Measurements from ENCODE around the gene SUPT7L. TPM values are rescaled to one million over a fixed set of nuclear protein-coding genes. Genes with fewer than 3 reads are reported as not detected.

SUPT7L gene
- polyA plus RNA-seq (ENCODE audit: insufficient read length in 3 of 3), result 10 to 100 TPM; 56.3 to 66.7 (median 60.5) TPM
- long read RNA-seq, donor 1, full-length matches to known transcripts, result 6 of 13 reads
- long read RNA-seq, donor 1, partial matches to known transcripts, result 7 of 13 reads
- long read RNA-seq, donor 1, other reads (novel, unspliced or antisense), result 0 of 13 reads
- long read RNA-seq, donor 2, full-length matches to known transcripts, result 4 of 36 reads
- long read RNA-seq, donor 2, partial matches to known transcripts, result 32 of 36 reads
- long read RNA-seq, donor 2, other reads (novel, unspliced or antisense), result 0 of 36 reads
- long read RNA-seq, donor 3, full-length matches to known transcripts, result 11 of 19 reads
- long read RNA-seq, donor 3, partial matches to known transcripts, result 8 of 19 reads
- long read RNA-seq, donor 3, other reads (novel, unspliced or antisense), result 0 of 19 reads
- long read RNA-seq, donor 4, full-length matches to known transcripts, result 8 of 37 reads
- long read RNA-seq, donor 4, partial matches to known transcripts, result 29 of 37 reads
- long read RNA-seq, donor 4, other reads (novel, unspliced or antisense), result 0 of 37 reads
- long read RNA-seq, donor 5, result 0 reads
- long read RNA-seq, donor 6, full-length matches to known transcripts, result 5 of 35 reads
- long read RNA-seq, donor 6, partial matches to known transcripts, result 30 of 35 reads
- long read RNA-seq, donor 6, other reads (novel, unspliced or antisense), result 0 of 35 reads
- long read RNA-seq, donor 7, full-length matches to known transcripts, result 11 of 95 reads
- long read RNA-seq, donor 7, partial matches to known transcripts, result 78 of 95 reads
- long read RNA-seq, donor 7, other reads (novel, unspliced or antisense), result 6 of 95 reads
- long read RNA-seq, donor 8, full-length matches to known transcripts, result 13 of 68 reads
- long read RNA-seq, donor 8, partial matches to known transcripts, result 55 of 68 reads
- long read RNA-seq, donor 8, other reads (novel, unspliced or antisense), result 0 of 68 reads
- long read RNA-seq, donor 9, full-length matches to known transcripts, result 8 of 34 reads
- long read RNA-seq, donor 9, partial matches to known transcripts, result 26 of 34 reads
- long read RNA-seq, donor 9, other reads (novel, unspliced or antisense), result 0 of 34 reads
- long read RNA-seq, donor 10, full-length matches to known transcripts, result 6 of 496 reads
- long read RNA-seq, donor 10, partial matches to known transcripts, result 229 of 496 reads
- long read RNA-seq, donor 10, other reads (novel, unspliced or antisense), result 261 of 496 reads
- long read RNA-seq, donor 11, full-length matches to known transcripts, result 4 of 10 reads
- long read RNA-seq, donor 11, partial matches to known transcripts, result 6 of 10 reads
- long read RNA-seq, donor 11, other reads (novel, unspliced or antisense), result 0 of 10 reads
- long read RNA-seq, donor 12, partial matches to known transcripts, result 0 of 2 reads
- long read RNA-seq, donor 12, other reads (novel, unspliced or antisense), result 0 of 2 reads
- long read RNA-seq, donor 13, full-length matches to known transcripts, result 13 of 94 reads
- long read RNA-seq, donor 13, partial matches to known transcripts, result 73 of 94 reads
- long read RNA-seq, donor 13, other reads (novel, unspliced or antisense), result 8 of 94 reads
- long read RNA-seq, donor 14, full-length matches to known transcripts, result 2 of 18 reads
- long read RNA-seq, donor 14, partial matches to known transcripts, result 16 of 18 reads
- long read RNA-seq, donor 14, other reads (novel, unspliced or antisense), result 0 of 18 reads
- long read RNA-seq, donor 15, full-length matches to known transcripts, result 3 of 3 reads
- long read RNA-seq, donor 15, partial matches to known transcripts, result 0 of 3 reads
- long read RNA-seq, donor 15, other reads (novel, unspliced or antisense), result 0 of 3 reads
- long read RNA-seq, donor 16, full-length matches to known transcripts, result 22 of 218 reads
- long read RNA-seq, donor 16, partial matches to known transcripts, result 185 of 218 reads
- long read RNA-seq, donor 16, other reads (novel, unspliced or antisense), result 11 of 218 reads

GRCh38 chr2:27663285-27664153 is at the start of gene SUPT7L, which contains the start of gene SLC4A1AP:
TSS of gene SUPT7L (minus strand) at chr2:27663614. CDS start at chr2:27662192, 1,422 bp downstream.
TSS of gene SLC4A1AP (plus strand) at chr2:27663889. CDS start at chr2:27663915, 26 bp downstream.
- peak; percentile 65 to 91 (median 77) for DNase-seq (ENCODE audit: extremely low read depth in 1 of 11, low read depth in 9 of 11, low spot score in 4 of 11)

GRCh38 chr2:27713201-27713600 is 49.8 kb upstream of the SUPT7L start:
- DNase-seq (ENCODE audit: extremely low read depth in 1 of 11, low read depth in 9 of 11, low spot score in 4 of 11), result no peak

- DNase-seq (ENCODE audit: extremely low read depth in 1 of 11, low read depth in 9 of 11, low spot score in 4 of 11), result no peak
These were observed 49.1 kb upstream of the SUPT7L start for GRCh38 chr2:27712522-27712921.

- DNase-seq (ENCODE audit: extremely low read depth in 1 of 11, low read depth in 9 of 11, low spot score in 4 of 11), result no peak
These were observed 48.4 kb upstream of the SUPT7L start for GRCh38 chr2:27711804-27712203.

GRCh38 chr2:27710640-27711430 is 47.4 kb upstream of the SUPT7L start:
- DNase-seq (ENCODE audit: extremely low read depth in 1 of 11, low read depth in 9 of 11, low spot score in 4 of 11), result no peak

GRCh38 chr2:27709960-27710575 is 46.7 kb upstream of the SUPT7L start:
- no peak for DNase-seq (ENCODE audit: extremely low read depth in 1 of 11, low read depth in 9 of 11, low spot score in 4 of 11)

GRCh38 chr2:27709326-27709725 is 45.9 kb upstream of the SUPT7L start:
- no peak for DNase-seq (ENCODE audit: extremely low read depth in 1 of 11, low read depth in 9 of 11, low spot score in 4 of 11)

GRCh38 chr2:27708666-27709065 is 45.3 kb upstream of the SUPT7L start:
- no peak for DNase-seq (ENCODE audit: extremely low read depth in 1 of 11, low read depth in 9 of 11, low spot score in 4 of 11)

- no peak for DNase-seq (ENCODE audit: extremely low read depth in 1 of 11, low read depth in 9 of 11, low spot score in 4 of 11)
These were observed 44.8 kb upstream of the SUPT7L start for GRCh38 chr2:27708257-27708654.

- DNase-seq (ENCODE audit: extremely low read depth in 1 of 11, low read depth in 9 of 11, low spot score in 4 of 11), result no peak
These were observed 44.2 kb upstream of the SUPT7L start for GRCh38 chr2:27707462-27708256.

GRCh38 chr2:27705851-27706622 is 42.6 kb upstream of the SUPT7L start:
- DNase-seq (ENCODE audit: extremely low read depth in 1 of 11, low read depth in 9 of 11, low spot score in 4 of 11), result no peak

- DNase-seq (ENCODE audit: extremely low read depth in 1 of 11, low read depth in 9 of 11, low spot score in 4 of 11), result no peak
These were observed 41.0 kb upstream of the SUPT7L start for GRCh38 chr2:27704342-27704876.

GRCh38 chr2:27703638-27704341 is 40.4 kb upstream of the SUPT7L start:
- peak; percentile 74 to 85 (median 81) for DNase-seq (ENCODE audit: extremely low read depth in 1 of 11, low read depth in 9 of 11, low spot score in 4 of 11)
